GM21447 (cell line): ENCODE measurements around the gene SPRR1A.

Source experiments
- ATAC-seq: cut with Tn5 transposase; IDR thresholded peaks from one replicate; pipeline ENCODE4 v1.9.1; 2021; ENCODE audit not compliant: unreplicated experiment

Gene SPRR1A

GRCh38 chr1:152983743-152984142, at the start of gene SPRR1A:
SPRR1A (plus strand) TSS chr1:152984081; CDS start chr1:152985231, 1,150 bp downstream.
- no peak for ATAC-seq

GRCh38 chr1:152940614-152941013, 43.3 kb upstream of the SPRR1A start:
- no peak for ATAC-seq

GRCh38 chr1:152941037-152941711, 42.7 kb upstream of the SPRR1A start:
- ATAC-seq = no peak

- ATAC-seq = no peak
Measured at GRCh38 chr1:152942161-152942560, 41.7 kb upstream of the SPRR1A start.

- ATAC-seq = no peak
Measured at GRCh38 chr1:152946248-152946647, 37.6 kb upstream of the SPRR1A start.

GRCh38 chr1:152946651-152947256, 37.1 kb upstream of the SPRR1A start, which contains the start of gene SPRR5:
SPRR5 (plus strand) TSS chr1:152947206; CDS start chr1:152948555, 1,349 bp downstream.
- ATAC-seq = no peak

GRCh38 chr1:152951711-152952110, 32.2 kb upstream of the SPRR1A start:
- ATAC-seq = no peak

- no peak for ATAC-seq
Measured at GRCh38 chr1:152953761-152954160, 30.1 kb upstream of the SPRR1A start.

GRCh38 chr1:152954436-152954835, 29.4 kb upstream of the SPRR1A start:
- no peak for ATAC-seq

- ATAC-seq = no peak
Measured at GRCh38 chr1:152957561-152957960, 26.3 kb upstream of the SPRR1A start.

GRCh38 chr1:152959273-152959672, 24.6 kb upstream of the SPRR1A start:
- ATAC-seq = no peak

- ATAC-seq = no peak
Measured at GRCh38 chr1:152959801-152960451, 24.0 kb upstream of the SPRR1A start.

- ATAC-seq = no peak
Measured at GRCh38 chr1:152960452-152961044, 23.3 kb upstream of the SPRR1A start.

- ATAC-seq = no peak
Measured at GRCh38 chr1:152961226-152961891, 22.5 kb upstream of the SPRR1A start.

- ATAC-seq = no peak
Measured at GRCh38 chr1:152962876-152963415, 20.9 kb upstream of the SPRR1A start.

- no peak for ATAC-seq
Measured at GRCh38 chr1:152964536-152964935, 19.3 kb upstream of the SPRR1A start.

- ATAC-seq = no peak
Measured at GRCh38 chr1:152965853-152966252, 18.0 kb upstream of the SPRR1A start.

- no peak for ATAC-seq
Measured at GRCh38 chr1:152967201-152967600, 16.7 kb upstream of the SPRR1A start.

GRCh38 chr1:152968248-152968647, 15.6 kb upstream of the SPRR1A start:
- peak; percentile 93 for ATAC-seq

GRCh38 chr1:152969036-152969435, 14.8 kb upstream of the SPRR1A start:
- ATAC-seq = no peak

GRCh38 chr1:152970495-152970894, 13.4 kb upstream of the SPRR1A start, which contains the start of gene SPRR4:
SPRR4 (plus strand) TSS chr1:152970648; CDS start chr1:152971891, 1,243 bp downstream.
- ATAC-seq = no peak
